Measurements from ENCODE around the gene METTL23.
"Not testable (repeated sequence)": the region's sequence is repeated elsewhere in the genome, so short reads cannot be mapped to it uniquely, and the experiment has no call there.

Gene METTL23

DNA sequence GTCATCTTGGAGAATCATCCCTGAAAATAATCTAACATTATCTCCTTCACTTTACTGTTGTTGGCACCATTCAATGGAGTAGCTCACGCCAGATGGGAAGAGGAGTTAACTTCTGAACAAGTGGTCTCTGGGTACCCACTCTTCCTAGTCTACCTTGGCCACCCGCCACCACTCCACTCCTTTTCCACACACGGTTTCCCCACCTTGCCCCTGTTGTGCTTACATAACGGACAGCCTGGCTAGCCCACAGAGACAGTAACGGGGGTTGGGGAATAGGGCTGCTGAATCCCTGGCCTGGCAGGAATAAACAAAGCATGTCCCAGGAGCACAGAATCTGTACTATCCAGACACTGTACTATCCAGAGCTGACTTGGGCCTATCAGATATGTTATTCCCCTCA, 12.3 kb upstream of the METTL23 start:
- DNase-seq = no peak

DNA sequence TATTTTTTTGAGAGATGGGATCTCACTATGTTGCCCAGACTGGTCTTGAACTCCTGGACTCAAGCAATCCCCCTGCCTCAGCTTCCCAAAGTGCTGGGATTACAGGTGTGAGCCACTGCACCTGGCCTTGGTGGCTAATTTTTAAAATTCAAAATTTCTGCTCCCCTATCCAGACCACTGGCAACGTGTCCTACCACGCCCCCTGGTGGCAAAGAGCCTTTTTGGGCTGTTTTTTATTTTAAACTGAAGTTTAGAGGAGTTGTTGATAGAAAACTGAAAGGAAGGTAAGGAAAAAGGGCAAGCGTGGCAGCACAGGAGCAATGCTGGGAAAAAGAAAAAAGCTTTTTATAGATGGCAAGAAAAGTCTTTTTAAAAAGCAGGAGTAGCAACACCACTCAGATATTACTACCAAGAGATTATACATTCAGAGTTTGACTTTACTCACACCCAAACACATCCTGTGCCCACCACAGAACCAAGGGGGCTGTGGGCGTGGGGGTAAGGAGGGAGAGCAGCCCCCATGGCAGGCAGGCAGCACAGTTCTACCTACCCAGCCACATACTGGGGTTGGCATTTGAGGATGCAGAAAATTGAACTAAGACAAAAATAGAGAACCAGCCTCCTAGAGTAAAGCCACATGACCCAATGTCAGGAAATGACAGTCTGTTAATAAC, 11.7 kb upstream of the METTL23 start:
- no peak for DNase-seq

DNA sequence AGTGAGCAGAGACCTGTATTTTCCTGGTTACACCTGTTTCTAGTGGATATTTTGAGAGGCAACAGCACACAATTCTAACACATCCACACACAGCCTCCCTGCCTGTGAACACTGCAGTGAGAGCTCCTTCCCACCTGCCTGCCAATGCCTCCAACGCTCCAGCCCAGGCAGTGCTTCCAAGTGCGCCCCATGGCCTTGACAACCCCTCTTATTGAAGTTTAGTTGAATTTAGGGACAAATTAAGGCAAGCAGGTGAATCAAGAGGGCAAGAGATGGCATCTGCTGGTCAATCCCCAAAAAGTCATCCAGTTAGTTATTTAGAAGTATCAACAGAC, 11.2 kb upstream of the METTL23 start:
- no peak for DNase-seq

DNA sequence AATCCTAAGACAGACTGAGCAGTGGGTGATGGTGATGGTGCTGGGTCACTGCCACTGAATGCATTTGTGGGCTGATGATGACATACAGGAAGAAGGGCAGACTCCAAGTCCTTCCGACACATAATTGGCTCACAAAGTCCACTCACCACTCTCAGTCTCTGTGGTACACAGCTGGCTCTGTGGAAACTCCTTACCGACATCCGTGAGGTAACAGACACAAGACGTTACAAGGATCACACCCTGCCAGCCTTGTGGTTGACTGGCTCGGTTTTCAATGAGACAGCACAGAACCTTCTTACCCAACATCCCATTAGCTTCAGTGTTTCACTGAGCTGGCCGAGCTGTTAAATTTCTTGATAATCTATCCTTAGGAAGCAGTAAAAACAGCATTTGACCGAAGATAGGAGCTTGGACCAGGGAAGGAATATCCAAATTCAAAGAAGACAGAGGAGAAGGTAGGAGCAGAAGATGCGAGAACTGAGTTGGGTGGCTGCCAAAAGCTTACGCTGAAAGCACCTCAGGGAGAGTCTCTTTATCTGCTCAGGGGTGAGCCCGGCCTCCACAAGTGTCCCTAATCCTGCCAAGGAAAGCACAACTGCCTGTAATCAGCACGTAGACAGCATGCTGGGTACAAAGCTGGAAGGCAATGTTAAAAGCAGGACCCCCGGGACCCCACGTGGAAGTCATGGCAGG, 10.3 kb upstream of the METTL23 start:
- no peak for DNase-seq

DNA sequence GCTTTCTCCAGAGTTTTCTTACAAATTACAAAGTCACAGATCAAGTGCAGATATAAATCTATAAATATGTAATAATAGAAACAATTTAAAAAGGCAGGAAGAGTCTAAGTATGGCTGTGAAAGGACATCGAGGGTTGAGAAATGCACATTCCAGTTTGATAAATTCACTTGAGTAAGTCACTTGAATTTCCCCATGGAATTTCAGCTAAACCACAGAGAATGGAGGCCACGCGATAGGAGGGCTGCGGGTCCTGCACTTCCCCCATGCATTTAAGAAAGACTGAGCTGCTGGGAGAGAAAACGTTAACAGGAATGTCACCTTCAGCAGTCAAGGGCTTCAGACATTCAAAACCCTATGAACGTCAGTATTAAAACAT, 9.8 kb upstream of the METTL23 start:
- DNase-seq = no peak

DNA sequence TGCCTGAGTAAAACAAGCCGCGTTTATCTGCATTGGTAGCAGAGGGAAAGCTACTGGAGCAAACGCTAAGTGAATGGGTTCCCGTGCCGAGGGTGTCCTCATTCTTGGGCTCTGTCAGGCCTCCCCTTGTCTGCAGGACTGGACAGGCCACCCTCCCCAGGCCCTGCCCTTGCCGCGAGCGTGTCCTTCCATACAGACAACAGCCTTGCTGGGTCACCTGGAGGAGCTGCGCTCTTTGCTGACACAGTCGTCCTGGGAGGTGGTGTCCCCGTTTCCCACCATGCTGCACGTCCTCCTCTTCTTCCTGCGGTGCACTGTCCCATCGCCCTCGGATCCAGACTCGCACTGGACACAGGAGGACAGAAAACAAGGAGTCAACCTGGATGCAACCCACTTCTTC, 8.1 kb upstream of the METTL23 start:
- DNase-seq = no peak

DNA sequence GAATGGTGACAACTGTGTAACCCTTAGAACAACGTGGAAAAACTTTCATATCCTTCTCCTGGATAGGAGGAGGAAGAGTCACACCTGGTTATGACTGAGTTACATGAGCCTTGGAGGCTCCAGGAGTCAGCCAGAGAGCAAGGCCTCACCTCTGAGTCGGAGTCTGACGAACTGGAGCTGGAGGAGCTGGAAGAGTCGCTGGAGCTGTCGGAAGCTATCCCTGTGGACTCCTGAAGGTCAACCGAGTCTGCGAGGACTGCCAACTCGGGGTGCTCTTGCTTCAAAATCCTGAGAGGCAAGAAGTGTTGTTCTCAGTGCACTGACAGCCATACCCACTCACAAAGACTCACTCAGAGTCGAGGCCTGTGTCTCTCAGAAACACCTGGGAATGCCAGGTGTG, 6.4 kb upstream of the METTL23 start:
- no peak for DNase-seq

DNA sequence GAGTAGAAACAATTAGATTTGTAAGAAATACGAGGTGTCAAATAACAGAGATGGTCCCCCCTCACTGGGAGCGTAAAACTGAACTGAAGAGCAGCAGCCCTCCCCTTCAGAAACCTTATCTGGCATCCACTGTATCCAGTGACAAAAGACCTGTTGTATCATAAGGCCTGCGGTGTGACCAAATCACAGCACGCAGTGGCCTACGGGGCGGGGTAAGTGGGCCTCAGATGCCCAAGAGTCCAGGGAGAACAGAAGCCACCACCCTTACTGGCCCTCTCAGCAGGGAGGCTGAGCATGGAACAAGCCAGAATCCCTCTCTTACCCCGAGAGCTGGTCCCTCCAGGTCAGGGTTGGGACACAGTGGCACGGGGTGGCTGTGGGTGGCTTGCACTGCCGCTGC, 5.7 kb upstream of the METTL23 start:
- no peak for DNase-seq

DNA sequence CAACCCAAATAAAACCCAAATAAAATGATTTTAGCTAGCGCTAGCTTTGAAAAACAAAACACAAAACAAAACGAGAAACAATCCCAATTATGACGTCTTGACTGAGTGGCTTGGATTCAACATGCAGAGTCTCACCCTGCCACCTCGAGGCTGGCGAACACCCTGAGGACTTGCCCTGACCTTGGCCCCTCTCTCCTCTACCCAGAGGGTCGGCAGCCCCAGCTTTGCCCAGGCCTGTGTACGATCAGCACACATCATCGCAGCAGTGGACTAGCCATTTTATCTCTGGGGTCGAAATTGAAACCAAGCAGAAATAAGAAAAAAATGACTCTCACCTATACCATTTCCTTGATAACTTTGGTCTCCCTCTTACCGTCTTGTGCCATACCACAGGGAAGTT, 5.2 kb upstream of the METTL23 start:
- DNase-seq = no peak

DNA sequence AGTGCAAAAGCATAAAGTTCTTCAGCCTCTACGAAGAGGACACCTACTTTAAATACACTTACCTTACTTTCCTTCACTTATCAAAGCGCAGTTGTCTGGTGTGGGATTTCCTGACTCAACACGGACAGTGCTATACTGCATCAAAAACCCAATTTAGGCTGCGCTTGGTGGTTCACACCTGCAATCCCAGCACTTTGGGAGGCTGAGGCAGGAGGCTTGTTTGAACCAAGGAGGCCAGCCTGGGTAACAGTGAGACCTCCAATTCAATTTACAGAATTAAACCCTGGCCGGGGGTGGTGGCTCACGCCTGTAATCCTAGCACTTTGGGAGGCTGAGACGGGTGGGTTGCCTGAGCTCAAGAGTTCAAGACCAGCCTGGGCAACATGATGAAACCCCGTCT, 4.4 kb upstream of the METTL23 start:
- no peak for DNase-seq

DNA sequence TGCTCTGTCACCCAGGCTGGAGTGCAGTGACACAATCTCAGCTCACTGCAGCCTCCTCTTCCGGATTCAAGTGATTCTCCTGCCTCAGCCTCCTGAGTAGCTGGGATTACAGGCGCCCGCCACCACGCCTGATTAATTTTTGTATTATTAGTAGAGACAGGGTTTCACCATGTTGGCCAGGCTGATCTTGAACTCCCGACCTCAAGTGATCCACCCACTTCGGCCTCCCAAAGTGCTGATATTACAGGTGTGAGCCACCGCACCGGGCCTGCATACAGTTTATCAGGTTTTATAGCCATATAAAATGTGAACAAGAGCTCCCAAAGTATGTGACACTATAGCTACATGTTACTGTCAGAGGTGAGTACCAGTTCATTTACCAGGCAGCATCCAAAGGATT, 3.7 kb upstream of the METTL23 start:
- DNase-seq = not testable (repeated sequence)

DNA sequence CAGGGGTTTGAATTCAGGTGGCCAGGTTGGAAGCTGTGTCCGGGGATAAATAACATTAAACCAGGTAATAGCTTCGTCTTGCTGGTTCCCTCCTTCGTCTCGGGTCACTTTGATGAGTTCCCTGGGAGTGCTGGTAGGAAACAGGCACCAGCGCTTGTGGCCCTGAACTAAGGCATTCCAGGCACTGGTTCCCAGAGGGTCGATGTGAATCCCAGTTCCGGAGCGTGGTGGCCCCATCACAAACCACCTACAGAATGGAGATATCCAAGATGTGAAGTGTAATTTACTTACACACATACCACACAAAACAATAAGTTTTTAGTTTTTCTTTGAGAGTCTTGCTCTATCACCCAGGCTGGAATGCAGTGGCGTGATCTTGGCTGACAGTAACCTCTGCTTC, 2.8 kb upstream of the METTL23 start:
- DNase-seq = no peak

DNA sequence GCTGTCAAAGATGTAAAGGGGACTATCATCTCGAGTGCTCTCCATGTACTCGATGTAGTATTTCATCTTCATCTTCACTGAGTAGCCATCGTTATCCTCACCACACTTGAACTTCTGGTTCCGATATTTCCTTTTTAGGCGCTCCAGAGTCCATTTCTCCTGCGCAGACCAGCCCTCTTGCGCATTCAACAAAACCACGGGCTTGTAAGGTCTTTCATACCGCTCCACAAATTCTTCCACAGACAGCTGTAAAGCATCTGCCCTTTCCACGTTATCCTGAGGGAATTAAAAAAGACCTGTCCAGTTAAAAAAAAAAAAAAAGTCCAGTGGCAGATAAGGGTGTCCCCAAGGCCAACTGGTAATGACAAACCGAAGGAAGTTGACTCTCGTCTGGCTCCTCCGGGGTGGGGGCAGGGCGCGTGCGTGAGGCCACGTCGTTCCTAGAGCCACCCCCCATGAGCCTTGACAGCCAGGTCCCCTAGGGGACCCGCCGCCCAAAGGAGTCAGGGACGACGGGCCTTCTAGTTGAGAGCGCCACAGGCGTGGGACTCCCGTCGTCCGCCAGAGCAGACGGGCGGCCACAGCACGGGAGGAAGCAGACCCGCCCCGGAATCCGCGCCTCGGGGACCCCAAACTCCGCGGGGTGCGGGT, 934 bp upstream of the METTL23 start:
- DNase-seq = no peak

DNA sequence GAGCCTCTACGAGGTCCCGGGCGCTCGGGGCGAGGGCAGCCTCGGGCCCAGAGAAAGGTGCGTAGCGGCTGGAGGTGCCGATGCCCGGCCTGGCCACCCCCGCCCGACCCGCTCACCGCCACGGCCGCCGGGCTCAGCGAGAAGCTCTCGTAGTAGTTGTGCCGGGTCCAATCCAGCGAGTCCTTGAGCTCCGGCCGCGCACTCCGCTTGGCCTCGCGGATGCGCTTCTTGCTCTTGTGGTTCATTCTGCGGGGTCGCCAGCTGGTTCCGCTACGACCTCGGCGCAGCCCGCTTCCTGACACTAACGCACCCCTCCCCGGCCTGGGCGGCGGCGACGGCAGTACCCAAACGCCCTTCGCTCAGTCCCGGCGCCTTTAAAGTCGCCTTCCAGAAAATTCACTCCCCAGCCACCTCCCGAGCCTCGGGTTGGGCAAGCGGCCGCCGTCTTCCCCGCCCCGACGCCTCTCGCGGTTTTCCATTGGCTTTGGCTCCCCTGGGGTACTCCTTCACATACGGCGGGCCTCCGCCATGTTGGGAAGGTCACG, 336 bp upstream of the METTL23 start, which contains the start of gene JMJD6:
TSS of gene JMJD6 (minus strand) at position 376 of the 545 bp plus-strand sequence. CDS start at position 245, 131 bp downstream.
- DNase-seq = peak; percentile 90 to 92

DNA sequence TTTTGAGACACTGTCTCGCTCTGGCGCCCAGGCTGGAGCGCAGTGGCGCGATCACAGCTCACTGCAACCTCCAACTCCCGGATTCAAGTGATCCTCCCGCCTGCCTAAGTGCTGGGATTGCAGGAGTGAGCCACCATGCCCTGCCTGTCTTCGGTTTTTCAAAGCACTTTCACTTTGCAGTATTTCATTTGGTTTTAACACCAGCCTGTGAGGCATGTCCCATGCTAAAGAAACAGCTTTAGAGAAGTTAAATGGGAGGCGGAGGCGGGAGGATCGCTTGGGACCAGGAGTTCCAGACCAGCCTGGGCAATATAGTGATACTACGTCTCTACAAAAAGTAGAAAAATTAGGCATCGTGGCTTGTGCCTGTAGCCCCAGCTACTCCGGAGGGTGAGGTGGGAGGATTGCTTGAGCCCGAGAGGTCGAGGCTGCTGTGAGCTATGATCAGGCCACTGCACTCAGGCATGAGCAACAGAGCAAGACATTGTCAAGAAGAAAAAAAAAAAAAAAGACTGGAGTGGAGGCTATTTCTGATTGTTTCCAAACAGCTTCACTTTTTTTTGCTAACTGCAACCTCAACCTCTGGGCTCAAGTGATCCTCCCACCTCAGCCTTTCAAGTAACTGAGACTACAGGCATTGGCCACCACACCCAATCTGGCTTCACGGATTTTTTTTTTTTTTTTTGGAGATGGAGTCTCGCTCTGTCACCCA, 1.3 kb downstream of the METTL23 start:
- no peak for DNase-seq

DNA sequence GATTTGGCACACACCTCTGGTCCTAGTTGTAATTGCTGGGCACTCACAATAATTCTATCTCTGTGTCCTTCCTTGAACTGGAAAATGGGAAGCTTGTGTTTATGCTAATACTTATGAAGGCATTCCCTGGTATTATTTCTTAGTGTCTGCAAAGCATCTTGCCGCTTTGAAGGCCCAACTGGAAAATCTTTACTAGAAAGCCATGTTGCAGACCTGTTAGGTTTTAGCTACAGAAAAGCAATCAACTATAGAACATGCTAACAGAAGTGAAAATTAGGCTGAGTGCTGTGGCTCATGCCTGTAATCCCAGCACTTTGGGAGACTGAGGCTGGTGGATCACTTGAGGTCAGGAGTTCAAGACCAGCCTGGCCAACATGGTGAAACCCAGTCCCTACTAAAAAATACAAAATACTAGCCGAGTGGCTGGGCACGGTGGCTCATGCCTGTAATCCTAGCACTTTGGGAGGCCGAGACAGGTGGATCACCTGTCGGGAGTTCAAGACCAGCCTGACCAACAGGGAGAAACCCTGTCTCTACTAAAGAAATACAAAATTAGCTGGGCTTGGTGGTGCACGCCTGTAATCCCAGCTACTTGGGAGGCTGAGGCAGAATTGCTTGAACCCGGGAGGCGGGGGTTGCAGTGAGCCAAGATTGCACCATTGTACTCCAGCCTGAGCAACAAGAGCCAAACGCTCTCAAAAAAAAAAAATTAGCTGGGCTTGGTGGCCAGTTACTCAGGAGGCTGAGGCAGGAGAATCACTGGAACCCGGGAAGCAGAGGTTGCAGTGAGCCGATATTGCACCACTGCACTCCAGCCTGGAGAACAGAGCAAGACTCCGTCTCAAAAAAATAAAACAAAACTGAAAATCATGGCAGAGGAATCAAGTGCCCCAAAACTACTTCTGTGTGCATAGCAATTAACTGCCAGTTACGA, 5.4 kb downstream of the METTL23 start:
- not testable (repeated sequence) for DNase-seq

DNA sequence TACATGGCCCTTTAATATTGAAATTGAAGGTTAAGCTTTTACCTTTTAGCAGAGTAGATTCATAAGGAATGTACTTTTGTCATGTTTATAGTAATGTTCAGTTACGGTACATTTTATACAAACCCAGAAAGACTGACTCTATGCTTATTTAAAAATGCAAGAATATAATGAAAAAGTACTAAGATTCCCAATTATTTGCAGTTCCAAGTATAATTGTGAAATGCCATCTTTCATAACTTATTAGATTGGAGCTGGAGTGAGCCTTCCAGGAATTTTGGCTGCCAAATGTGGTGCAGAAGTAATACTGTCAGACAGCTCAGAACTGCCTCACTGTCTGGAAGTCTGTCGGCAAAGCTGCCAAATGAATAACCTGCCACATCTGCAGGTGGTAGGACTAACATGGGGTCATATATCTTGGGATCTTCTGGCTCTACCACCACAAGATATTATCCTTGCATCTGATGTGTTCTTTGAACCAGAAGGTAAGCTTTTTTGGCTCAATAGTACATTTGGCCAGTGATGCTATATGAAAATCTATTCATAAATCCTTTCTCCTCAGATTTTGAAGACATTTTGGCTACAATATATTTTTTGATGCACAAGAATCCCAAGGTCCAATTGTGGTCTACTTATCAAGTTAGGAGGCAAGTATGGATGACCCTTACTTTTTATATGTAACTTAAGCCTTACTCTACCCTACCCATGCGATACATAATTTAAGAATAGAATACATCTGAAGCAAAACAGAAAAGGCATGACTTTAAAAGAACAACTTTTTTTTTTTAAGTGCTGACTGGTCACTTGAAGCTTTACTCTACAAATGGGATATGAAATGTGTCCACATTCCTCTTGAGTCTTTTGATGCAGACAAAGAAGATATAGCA, 6.3 kb downstream of the METTL23 start:
- no peak for DNase-seq

DNA sequence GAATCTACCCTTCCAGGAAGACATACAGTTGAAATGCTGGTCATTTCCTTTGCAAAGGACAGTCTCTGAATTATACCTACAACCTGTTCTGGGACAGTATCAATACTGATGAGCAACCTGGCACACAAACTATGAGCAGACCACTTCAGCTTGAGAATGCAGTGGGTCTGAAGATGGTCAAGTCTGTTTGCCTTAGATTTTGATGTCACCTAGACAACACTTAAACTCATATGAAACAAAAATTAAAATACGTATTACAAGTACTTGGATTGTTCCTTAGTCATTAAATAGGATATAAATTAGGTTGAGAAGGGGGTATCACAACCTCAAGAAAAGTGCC, 6.9 kb downstream of the METTL23 start:
- DNase-seq = no peak

DNA sequence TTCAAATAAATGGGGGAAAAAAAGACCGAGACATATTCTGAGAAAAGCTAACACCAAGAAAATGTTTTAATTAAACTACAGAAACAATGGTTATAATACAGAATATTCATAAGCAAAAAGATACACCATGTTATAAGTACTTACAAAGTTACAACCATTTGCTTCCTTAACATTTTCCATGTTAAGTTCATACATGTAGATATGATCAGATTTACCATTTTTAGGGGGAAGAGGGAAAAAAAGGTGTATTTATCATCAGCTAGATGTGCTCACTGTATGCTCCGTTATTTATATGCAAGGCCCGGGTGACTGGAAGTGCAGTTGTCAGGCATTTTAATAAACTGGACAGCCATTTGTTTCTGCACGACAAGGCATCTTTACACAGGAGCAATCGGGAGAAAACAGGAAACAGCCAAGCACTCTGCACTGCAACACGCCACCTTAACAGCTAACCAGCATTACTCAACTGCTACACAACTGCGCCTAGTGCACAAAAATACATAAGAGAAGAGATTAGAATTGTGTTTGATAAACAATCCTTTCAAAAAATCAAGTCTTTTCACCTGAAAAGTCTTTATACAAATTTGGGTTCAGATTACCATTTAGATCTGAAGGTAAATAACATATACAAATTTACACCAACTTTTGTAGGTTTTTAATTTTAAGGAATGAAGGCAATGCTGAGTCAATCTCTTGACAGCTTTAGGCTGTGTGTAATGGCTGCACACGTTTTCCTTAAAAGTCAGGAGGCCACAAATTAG, 7.6 kb downstream of the METTL23 start:
- DNase-seq = no peak

DNA sequence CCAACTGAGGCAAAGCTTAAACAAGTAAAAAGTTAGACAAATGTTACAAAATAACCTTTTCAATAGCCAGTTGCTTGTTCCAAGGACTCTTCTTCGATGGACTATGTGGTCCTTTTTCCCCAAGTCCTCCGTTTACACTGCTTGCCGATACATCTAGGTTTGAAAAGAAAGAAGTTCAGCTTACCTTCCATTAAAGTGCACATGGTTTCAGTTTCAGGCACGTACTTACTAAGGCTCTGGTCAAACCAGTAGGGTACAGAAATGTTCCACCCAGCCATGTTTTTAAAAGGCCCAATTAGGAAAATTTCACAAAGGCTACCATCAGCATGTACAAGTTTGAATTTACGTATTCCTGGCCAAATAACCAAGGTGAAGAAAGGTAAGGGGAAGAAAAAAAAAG, 8.4 kb downstream of the METTL23 start:
- DNase-seq = no peak
